ENCODE data around the gene GBP4. TPM values are rescaled to one million over a fixed set of nuclear protein-coding genes. Genes with fewer than 3 reads are reported as not detected.

GBP4 gene
- total and polyA plus RNA-seq, 2 donors: 9.6 to 10.1 TPM

DNA sequence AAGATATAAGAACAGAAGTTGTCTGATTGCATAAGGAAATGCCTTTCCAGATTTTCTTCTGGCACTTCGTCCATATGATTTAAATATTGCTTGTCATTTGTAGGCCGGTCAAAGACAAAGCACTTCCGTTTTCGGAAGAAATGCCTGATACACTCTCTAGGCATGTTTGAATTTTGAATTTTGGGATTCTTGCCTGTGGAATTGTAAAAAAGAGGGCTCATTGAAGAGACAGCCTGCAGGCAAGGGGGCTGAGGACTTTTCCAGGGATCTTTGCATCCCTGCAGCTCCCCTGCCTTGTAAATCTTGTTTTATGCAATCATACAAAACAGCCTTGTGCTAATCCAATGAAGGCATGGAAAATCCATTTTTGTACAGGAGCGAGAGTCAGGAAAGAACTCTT, 7.4 kb downstream of the GBP4 start:
- Histone ChIP-seq H3K4me3 (ENCODE audit: low read depth, low read length) (no peak overlapping the region), H3K27ac (ENCODE audit: low read depth) (no peak overlapping the region), H3K36me3 (ENCODE audit: insufficient read depth) (peaks cover 3% of the 10 kb centered on the region), H3K4me1 (ENCODE audit: insufficient read depth) (no peaks in the 10 kb centered on the region)
- WGBS: 79% methylated on average over 5 of the region's 5 CpGs
- DNase-seq (ENCODE audit: extremely low spot score): no peak

DNA sequence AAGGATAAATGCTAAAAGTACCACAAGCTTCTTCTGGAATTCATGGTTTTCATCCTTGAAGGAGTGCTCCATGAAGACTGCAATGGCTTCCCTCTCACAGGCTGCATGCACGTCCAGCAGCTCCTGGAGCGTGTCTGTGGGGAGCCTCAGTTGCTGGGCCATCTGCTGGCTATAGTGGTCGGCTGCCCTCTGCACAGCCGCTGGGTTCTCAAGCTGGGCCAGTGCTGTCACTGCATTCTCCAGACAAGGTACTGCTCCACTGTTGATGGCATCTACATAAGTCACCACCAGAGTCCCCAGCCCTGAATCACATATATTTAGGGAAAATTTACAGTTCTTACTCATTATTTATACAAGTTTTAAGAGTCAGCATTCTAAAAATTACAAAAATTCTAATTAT, 8.7 kb downstream of the GBP4 start:
- H3K4me1 ChIP-seq (ENCODE audit: insufficient read depth): no peaks in the 10 kb centered on the region
- peaks cover 6% of the 10 kb centered on the region for H3K36me3 ChIP-seq (ENCODE audit: insufficient read depth)
- 90% methylated on average over 4 of the region's 4 CpGs for WGBS
- H3K27ac ChIP-seq (ENCODE audit: low read depth): no peak overlapping the region
- no peak overlapping the region for H3K4me3 ChIP-seq (ENCODE audit: low read depth, low read length)
- no peak for DNase-seq (ENCODE audit: extremely low spot score)

DNA sequence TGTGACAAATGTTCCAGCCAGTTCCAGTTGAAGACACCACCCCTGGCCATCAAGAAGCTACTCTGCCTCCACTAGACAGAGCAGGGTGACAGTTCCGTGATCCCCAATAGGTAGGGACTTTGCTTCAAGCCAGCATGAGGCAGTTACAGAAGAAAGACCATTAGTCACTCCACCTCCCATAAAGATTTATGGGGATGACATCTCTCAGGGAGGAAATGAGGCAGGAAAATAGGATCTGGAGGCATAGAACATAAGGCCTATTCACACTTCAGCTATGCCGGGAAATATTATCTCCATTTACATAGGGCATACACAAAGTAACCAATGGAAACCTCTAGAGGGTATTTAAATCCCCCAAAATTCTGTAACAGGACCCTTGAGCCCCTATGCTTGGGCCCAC, 19.4 kb downstream of the GBP4 start:
- 88% methylated on average over 2 of the region's 2 CpGs for WGBS
- H3K36me3 ChIP-seq (ENCODE audit: insufficient read depth): peaks cover 4% of the 10 kb centered on the region
- no peak for DNase-seq (ENCODE audit: extremely low spot score)
- no peak overlapping the region for H3K4me3 ChIP-seq (ENCODE audit: low read depth, low read length)
- H3K27ac ChIP-seq (ENCODE audit: low read depth): no peak overlapping the region
- no peaks in the 10 kb centered on the region for H3K4me1 ChIP-seq (ENCODE audit: insufficient read depth)

DNA sequence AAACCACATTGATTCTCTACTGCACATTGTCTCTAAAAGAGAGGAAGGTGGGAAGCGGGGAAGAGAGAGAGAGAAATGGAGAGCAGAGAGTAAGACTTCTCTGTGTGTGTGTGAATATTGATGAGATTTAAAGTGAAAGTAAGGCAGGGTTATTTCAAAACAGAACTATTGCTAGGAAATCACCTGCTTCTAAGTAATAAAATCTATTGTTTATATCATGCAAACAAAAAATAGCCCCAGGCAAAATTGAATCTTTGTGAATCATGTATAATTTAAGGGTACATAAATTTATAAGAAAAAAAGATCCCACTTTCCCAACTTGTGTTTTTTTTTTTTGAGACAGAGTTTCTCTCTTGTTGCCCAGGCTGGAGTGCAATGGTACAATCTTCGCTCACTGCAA, 21.8 kb downstream of the GBP4 start:
- Histone ChIP-seq H3K36me3 (ENCODE audit: insufficient read depth) (no peaks in the 10 kb centered on the region), H3K4me3 (ENCODE audit: low read depth, low read length) (no peak overlapping the region), H3K4me1 (ENCODE audit: insufficient read depth) (no peaks in the 10 kb centered on the region), H3K27ac (ENCODE audit: low read depth) (no peak overlapping the region)
- WGBS: 94% methylated on average over 2 of the region's 2 CpGs
- no peak for DNase-seq (ENCODE audit: extremely low spot score)

DNA sequence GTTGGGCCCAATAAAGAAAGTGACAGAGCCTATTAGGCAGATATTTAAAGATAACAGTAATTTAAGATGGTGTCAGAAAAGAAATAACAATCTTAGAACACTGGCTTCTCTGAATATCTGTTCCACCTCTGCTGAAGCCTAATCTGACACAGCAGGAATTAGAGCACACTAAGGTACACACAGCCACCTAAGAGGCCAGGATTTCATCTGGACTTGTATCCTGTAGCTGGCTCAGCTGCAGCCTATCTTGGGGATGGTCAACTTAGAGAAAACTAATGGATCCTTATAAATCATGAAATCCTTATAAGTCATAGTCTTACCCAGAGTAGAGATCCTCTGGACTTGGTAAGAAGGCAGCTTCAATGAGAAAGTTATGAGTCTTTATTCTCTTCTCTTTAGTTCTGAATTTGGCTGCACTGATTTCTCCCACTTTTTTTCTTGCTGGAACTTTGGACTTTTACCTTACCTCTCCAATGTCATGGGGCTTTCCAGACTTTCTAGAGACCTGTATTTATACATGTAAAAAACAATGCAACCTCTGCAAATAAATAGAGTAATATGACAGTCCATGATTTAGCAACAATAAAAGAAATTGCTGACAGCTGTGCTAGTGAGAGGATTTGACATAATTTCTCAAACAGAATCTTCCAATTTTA, 23.0 kb downstream of the GBP4 start, which contains the start of gene GBP7:
TSS of gene GBP7 (minus strand) at position 403 of the 656 bp plus-strand sequence. CDS start 4,068 bp downstream, outside the sequence.
- H3K4me3 ChIP-seq (ENCODE audit: low read depth, low read length): no peak within 1 kb of the TSS
- H3K36me3 ChIP-seq (ENCODE audit: insufficient read depth): no peaks in the 10 kb centered on the region
- no peak within 1 kb of the TSS for H3K27ac ChIP-seq (ENCODE audit: low read depth)
- no peak for DNase-seq (ENCODE audit: extremely low spot score)
- no peaks in the 10 kb centered on the region for H3K4me1 ChIP-seq (ENCODE audit: insufficient read depth)

DNA sequence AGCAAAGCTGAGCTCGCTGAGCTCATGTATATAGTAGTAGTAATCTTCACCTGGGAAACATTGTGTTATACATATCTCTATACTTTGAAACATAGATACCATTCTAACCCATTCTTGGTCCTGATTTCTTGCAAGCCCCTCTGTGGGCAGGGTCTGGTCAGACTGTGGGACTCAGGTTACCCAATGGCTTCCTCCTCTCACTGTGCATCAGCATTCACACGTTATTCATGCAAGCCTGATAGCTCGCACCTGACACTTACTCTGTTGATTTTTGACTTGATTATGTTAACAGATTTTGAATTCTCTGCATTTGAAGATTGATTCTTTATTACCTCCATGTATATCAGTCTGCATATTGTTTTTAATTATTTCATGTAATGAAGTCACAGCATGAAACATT, 24.3 kb downstream of the GBP4 start:
- no peak overlapping the region for H3K27ac ChIP-seq (ENCODE audit: low read depth)
- H3K36me3 ChIP-seq (ENCODE audit: insufficient read depth): no peaks in the 10 kb centered on the region
- no peak for DNase-seq (ENCODE audit: extremely low spot score)
- H3K4me1 ChIP-seq (ENCODE audit: insufficient read depth): no peaks in the 10 kb centered on the region
- 89% methylated on average over 3 of the region's 3 CpGs for WGBS
- H3K4me3 ChIP-seq (ENCODE audit: low read depth, low read length): no peak overlapping the region

DNA sequence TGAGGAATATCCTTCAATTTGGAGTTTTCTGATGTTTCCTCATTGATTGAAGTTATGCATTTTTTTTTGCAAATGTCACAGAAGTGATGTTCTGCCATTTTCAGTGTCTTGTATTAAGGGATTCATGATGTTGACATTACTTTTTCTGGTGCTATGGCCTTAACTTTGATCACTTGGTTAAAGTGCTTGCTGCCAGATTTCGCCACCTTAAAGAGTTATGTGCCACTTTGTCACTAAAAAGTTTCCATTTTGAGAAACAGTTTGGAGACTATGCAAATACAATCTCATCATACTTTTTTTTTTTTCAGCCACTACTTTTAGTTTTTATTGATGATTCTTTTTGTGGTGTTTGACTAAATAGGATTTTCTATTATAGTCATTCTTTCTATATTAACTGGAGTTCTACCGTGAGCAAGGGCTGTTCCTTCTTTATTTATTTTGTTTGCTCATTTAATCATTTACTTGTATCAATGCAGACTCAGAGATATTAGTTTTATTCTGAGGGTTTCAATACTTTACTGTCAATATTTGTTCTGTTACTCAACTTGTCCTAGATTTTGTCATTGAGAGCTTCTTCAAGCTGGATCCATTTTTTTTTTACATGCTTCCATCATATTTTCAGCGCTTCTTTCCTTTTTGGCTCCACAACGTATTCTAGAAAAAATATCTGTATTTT, 26.1 kb downstream of the GBP4 start:
- H3K4me1 ChIP-seq (ENCODE audit: insufficient read depth): no peaks in the 10 kb centered on the region
- WGBS: 94% methylated on average over 4 of the region's 4 CpGs

DNA sequence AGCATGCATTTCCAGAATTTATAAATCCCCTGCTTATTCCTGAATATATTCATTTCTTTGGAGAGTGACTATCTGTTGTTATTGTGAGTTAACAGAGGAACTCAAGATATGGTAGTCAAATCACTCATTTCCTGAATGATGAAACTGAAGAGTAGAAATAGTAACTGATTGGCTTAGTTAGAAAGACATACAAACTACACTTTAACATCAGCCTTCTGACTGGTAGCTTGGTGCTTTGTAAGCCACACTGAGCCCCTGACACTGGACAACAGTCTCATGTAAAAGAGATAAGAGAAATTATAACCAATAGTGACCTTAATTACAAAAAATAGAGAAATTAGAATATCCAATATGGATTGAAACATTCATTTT, 27.7 kb downstream of the GBP4 start:
- H3K4me3 ChIP-seq (ENCODE audit: low read depth, low read length): no peak overlapping the region
- no peak overlapping the region for H3K27ac ChIP-seq (ENCODE audit: low read depth)
- no peaks in the 10 kb centered on the region for H3K4me1 ChIP-seq (ENCODE audit: insufficient read depth)
- DNase-seq (ENCODE audit: extremely low spot score): no peak
- no peaks in the 10 kb centered on the region for H3K36me3 ChIP-seq (ENCODE audit: insufficient read depth)

More for the DNA sequence above, 26.1 kb downstream of the GBP4 start:
- H3K36me3 ChIP-seq (ENCODE audit: insufficient read depth): no peaks in the 10 kb centered on the region
- no peak for DNase-seq (ENCODE audit: extremely low spot score)
- H3K4me3 ChIP-seq (ENCODE audit: low read depth, low read length): no peak overlapping the region
- no peak overlapping the region for H3K27ac ChIP-seq (ENCODE audit: low read depth)

DNA sequence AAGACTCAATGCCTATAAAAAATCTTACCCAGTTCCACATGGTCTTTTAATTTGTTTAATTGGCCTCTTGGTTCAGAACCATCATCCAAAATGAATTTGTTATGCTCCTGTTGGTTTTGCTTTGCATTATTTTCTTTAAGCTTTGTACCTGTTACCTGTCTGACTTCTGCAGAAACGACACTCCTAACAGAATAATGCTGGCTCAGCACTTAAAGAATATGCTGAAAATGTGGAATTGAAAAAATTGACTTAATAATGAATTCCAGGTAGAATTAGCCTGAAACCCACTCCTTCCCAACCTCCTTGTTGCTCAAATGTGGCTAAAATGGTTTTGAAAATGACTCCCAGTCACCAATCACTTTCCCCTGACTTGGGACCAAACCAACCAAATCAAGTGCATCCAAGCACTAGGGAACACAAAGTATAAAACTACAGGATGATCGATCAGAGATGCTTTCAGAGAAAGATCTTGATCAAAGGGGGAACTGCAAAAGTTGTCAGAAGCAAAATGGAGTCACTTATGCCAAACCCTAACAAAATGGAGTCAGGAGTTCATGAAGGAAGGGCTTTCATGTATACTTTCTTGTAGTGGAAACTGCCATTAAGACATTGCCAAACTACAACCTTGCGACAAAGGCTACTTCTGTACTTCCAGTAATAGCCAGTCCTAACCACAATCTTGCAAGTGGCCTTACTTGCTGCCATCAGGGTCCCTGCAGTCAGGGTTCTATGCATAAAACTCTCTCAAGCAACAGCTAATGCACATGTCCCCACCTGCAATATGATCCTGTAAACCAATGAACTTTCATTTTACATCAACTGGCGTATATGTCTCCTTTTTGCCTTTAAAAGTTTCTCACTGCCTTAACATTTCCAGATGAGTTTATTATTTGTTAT, 28.3 kb downstream of the GBP4 start:
- H3K27ac ChIP-seq (ENCODE audit: low read depth): no peak overlapping the region
- no peaks in the 10 kb centered on the region for H3K4me1 ChIP-seq (ENCODE audit: insufficient read depth)
- DNase-seq (ENCODE audit: extremely low spot score): no peak
- no peak overlapping the region for H3K4me3 ChIP-seq (ENCODE audit: low read depth, low read length)
- WGBS: 95% methylated on average over 4 of the region's 4 CpGs
- H3K36me3 ChIP-seq (ENCODE audit: insufficient read depth): no peaks in the 10 kb centered on the region

DNA sequence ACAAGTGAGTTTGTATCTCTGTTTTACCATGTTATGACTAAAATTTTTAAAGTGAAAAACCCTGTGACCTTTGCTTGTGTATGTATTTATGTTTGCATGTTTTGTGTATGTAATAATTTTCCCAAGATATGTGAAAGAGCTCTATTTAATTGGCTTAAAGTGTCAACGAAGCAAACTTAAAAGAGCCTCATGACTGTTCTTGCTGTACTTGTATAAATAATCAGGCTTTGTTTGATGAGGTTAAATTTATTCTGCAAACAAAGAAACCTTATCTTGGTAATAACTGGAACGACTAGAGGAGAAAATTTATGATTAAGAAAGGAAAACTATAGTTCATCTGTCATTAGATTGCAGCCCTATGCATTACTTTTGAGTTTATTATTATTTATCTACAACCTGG, 29.6 kb downstream of the GBP4 start:
- WGBS: 35% methylated on average over 2 of the region's 2 CpGs
- no peak overlapping the region for H3K27ac ChIP-seq (ENCODE audit: low read depth)
- no peak for DNase-seq (ENCODE audit: extremely low spot score)
- H3K4me3 ChIP-seq (ENCODE audit: low read depth, low read length): no peak overlapping the region
- H3K4me1 ChIP-seq (ENCODE audit: insufficient read depth): no peaks in the 10 kb centered on the region
- no peaks in the 10 kb centered on the region for H3K36me3 ChIP-seq (ENCODE audit: insufficient read depth)

DNA sequence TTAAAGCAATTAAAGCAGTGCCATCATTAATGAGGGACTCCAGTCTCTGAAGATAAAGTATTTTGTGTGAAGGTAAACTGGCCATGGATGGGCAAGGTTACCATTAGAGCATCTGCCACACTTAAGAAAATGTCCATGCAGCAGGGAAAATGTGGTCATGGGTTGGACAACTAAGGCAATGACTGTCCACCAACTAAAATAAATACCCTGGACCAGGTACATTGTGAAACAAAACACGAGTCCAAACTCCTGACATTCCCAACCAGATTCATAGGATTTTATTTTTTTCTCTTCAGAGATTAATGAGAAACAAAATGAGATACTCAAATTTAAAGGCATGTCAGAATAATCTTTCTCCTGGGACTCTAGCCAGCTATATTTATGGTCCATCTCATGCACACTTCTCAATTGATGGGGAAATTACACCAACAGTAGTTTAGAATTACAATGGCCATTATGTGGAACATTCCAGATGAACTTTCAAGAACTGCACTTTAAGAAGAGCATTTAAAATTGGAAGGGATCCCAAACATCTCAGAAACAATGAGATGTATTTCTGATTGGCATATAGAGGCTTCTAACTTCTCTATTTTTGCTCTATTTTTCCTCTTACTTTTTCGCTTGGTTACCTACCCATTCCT, 31.0 kb downstream of the GBP4 start:
- DNase-seq (ENCODE audit: extremely low spot score): no peak
- no peaks in the 10 kb centered on the region for H3K36me3 ChIP-seq (ENCODE audit: insufficient read depth)
- no peak overlapping the region for H3K4me3 ChIP-seq (ENCODE audit: low read depth, low read length)
- no peak overlapping the region for H3K27ac ChIP-seq (ENCODE audit: low read depth)
- 73% methylated on average over 2 of the region's 2 CpGs for WGBS
- no peaks in the 10 kb centered on the region for H3K4me1 ChIP-seq (ENCODE audit: insufficient read depth)

DNA sequence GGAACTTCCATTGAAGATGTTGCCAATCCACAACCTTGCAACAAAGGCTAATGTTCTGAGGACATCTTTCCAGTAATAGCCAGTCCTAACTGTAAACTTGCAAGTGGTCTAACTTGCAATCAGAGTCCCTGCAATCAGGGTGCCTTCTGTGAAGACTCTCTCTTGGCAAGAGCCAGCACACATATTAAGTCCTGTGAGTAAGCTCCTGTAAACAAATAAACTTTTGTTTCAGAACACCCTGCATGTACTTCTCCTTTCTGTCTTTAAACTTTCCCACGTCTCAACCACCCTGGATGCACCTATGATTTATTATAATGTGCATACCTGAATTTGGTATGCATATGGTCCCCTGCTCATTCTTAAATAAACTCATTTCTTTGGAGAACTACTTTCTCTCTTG, 32.0 kb downstream of the GBP4 start:
- DNase-seq (ENCODE audit: extremely low spot score): no peak
- WGBS: 45% methylated on average over 1 of the region's 1 CpG
- no peak overlapping the region for H3K4me3 ChIP-seq (ENCODE audit: low read depth, low read length)
- H3K4me1 ChIP-seq (ENCODE audit: insufficient read depth): no peaks in the 10 kb centered on the region
- H3K36me3 ChIP-seq (ENCODE audit: insufficient read depth): no peaks in the 10 kb centered on the region
- H3K27ac ChIP-seq (ENCODE audit: low read depth): no peak overlapping the region

DNA sequence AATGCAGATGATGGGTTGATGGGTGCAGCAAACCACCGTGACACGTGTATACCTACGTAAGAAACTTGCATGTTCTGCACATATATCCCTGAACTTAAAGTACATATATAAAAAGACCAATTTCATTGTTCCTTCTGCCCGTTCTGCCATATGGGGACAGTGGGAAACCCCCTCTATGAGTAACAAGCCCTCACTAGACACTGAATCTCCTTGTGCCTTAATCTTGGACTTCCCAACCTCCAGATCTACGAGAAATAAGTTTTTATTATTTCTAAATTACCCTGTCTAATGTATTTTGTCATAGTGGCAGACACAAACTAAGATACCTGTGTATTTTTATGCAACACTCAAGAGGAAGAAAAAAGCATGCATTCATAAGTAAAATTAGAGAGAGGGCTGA, 32.9 kb downstream of the GBP4 start:
- DNase-seq (ENCODE audit: extremely low spot score): no peak
- WGBS: 94% methylated on average over 5 of the region's 5 CpGs
- no peak overlapping the region for H3K4me3 ChIP-seq (ENCODE audit: low read depth, low read length)
- no peak overlapping the region for H3K27ac ChIP-seq (ENCODE audit: low read depth)
- no peaks in the 10 kb centered on the region for H3K4me1 ChIP-seq (ENCODE audit: insufficient read depth)
- H3K36me3 ChIP-seq (ENCODE audit: insufficient read depth): no peaks in the 10 kb centered on the region

Data from urinary bladder (tissue), 4 donors.